G401 (cell line): ENCODE data around the gene DNAJC4. TPM values are rescaled to one million over a fixed set of nuclear protein-coding genes. Genes with fewer than 3 reads are reported as not detected.

ENCODE experiments used
- DNase-seq: peaks from one replicate; pipeline ENCODE4 v3.0.0-alpha.2; 2015; ENCODE audit warnings: low spot score
- in situ Hi-C: cut with HindIII; loops from 2 replicates; pipeline ENCODE4 v1.10.0; 2016; ENCODE audit warnings: low sequenced_read_pairs, mixed read lengths
- total RNA-seq: library from RNA; depleted of rRNA; stranded (reverse); fragments of >200 nt; shearing (Covaris generic); gene quantifications from 2 replicates; pipeline ENCODE4 v1.2.3, GENCODE V29; 2014

Gene DNAJC4
- total RNA-seq, 1 experiment from 2014 or later, result 10.3 TPM

DNA sequence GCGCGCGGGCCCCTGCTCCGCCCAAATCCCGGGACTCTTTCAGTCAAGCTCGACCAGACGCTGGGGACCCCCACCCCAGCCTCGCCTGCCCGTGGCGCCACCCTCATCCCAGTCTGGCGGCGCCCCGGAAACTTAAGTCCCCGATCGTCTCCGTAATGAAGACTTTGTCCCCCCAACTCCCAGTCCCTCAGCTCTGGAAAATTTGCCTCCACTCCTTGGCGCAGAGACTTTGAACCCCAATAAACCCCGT, 21.3 kb downstream of the DNAJC4 start:
- in situ Hi-C loops, result no loop called here
- no peak for DNase-seq

- in situ Hi-C loops, result no loop called here
- DNase-seq, result no peak
Measured at GRCh38 chr11:64252003-64252872, 21.9 kb downstream of the DNAJC4 start.

GRCh38 chr11:64253043-64253442, 22.7 kb downstream of the DNAJC4 start:
- in situ Hi-C loops, result no loop called here
- DNase-seq, result no peak

GRCh38 chr11:64253481-64253880, 23.1 kb downstream of the DNAJC4 start:
- in situ Hi-C loops, result no loop called here

DNA sequence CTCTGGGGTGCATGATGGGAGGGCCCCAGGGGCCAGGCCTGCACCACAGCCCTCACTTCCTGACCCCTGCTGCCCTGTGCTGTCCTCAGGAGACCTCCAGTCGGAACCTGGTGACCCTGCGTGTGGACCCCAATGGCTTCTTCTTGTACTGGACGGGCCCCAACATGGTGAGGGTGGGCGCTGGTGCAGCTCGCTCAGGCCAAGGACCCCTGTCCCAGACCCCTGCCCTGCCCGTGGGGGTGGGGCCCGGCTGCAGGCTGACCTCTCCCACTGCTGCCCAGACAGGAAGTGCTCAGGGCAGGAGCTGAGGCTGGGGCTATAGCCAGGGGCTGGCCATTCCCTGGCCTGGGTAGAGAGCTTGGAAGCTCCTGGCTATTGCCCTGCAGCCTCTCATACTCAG, 24.0 kb downstream of the DNAJC4 start:
- DNase-seq, result no peak
- in situ Hi-C loops, result no loop called here

More at GRCh38 chr11:64253481-64253880, 23.1 kb downstream of the DNAJC4 start:
- DNase-seq, result peak; percentile 78

DNA sequence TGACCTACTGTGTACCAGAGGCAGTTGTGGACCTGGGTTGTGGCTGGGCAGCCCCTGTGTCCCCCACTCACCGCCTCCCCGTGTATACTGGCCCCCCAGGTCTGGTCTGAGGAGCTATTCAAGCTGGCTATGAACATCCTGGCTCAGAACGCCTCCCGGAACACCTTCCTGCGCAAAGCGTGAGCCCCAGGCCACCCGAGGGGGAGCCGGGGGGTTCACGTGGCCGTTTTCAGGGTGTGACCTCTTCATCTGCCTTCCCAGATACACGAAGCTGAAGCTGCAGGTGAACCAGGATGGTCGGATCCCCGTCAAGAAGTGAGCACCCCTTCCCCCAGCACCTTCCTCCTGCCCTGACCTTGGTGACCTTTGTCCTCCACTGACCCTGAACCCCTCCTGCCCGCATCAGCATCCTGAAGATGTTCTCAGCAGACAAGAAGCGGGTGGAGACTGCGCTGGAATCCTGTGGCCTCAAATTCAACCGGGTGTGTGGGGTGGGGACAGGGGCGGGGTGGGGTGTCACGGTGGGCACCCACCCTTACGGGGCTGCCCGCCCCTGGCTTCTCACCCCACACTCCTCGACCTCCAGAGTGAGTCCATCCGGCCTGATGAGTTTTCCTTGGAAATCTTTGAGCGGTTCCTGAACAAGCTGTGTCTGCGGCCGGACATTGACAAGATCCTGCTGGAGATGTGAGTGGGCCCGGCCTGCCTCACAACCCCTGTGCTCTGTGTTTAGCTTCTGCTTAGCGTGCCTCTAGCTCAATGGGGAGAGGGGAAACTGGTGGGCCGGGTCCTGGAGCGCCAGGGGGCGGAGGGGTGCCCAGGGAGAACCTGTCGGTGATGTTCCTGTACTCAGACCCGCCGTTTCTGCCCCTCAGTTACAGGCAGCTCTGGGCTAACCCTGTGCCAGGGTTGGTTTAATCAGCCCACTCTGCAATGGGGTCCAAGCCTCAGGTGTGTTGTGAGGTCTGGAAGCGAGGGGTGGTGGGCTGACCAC, 25.1 kb downstream of the DNAJC4 start:
- no peak for DNase-seq
- in situ Hi-C loops, result no loop called here

GRCh38 chr11:64256300-64256699, 26.0 kb downstream of the DNAJC4 start:
- DNase-seq, result no peak

DNA sequence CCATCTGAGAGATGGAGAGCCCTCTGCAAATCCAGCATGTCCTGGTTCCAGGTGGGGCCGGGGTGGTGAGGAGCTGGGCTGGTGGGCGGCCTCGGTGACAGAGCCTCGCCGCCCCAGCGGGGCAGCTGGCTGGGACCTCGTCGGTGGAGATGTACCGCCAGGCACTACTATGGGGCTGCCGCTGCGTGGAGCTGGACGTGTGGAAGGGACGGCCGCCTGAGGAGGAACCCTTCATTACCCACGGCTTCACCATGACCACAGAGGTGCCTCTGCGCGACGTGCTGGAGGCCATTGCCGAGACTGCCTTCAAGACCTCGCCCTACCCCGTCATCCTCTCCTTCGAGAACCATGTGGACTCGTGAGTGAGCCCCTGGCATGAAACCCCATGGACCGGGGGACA, 28.0 kb downstream of the DNAJC4 start:
- no peak for DNase-seq
- in situ Hi-C loops, result no loop called here

More at GRCh38 chr11:64256300-64256699, 26.0 kb downstream of the DNAJC4 start:
- in situ Hi-C loops, result no loop called here

GRCh38 chr11:64258946-64259532, 28.7 kb downstream of the DNAJC4 start:
- in situ Hi-C loops, result no loop called here
- DNase-seq, result no peak

DNA sequence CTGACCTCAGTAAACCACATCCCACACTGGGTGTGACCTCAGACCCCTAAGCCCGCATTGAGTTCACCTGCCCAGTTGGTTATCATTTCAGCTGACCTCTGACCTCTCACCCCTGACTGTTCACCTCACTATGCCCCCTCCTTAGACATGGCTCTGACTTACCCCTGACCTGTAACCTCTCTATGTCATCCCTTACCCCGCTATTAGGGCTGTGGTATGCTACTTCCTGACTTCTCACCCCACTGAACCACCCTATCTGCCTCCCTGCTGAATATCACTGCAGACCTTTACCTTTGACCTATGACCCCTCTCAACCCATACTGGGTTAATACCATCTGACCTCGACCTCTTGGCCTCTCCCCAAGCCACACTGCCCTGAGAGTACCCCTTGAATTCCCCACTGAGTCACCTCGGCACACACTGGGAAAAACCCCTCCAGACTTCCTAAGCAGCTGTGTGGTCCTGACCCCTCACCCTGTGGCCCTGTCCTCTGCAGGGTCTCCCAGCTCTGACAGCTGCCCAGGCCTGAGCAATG, 29.3 kb downstream of the DNAJC4 start:
- DNase-seq, result no peak
- in situ Hi-C loops, result no loop called here

GRCh38 chr11:64260147-64260708, 29.9 kb downstream of the DNAJC4 start:
- DNase-seq, result no peak
- in situ Hi-C loops, result no loop called here

DNA sequence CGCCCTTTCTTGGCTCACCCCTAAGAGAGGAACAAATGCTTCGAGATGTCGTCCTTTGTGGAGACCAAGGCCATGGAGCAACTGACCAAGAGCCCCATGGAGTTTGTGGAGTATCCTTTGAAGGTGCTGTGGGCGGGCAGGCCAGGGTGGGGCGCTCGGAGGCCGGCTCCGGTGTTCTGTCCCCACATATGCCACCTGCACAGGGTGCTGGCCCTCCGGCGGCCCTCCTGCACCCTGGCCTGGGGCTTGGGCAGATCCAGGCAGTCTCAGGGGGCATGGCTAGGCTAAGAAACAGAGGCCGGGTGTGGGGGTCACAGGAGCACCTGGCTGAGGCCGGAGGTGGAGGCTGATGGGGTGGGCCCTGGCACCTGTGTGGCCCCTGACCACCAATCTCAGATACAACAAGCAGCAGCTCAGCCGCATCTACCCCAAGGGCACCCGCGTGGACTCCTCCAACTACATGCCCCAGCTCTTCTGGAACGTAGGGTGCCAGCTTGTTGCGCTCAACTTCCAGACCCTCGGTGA, 31.3 kb downstream of the DNAJC4 start:
- DNase-seq, result no peak
- in situ Hi-C loops, result no loop called here

- in situ Hi-C loops, result no loop called here
- no peak for DNase-seq
Measured at GRCh38 chr11:64262271-64263002, 32.1 kb downstream of the DNAJC4 start.

DNA sequence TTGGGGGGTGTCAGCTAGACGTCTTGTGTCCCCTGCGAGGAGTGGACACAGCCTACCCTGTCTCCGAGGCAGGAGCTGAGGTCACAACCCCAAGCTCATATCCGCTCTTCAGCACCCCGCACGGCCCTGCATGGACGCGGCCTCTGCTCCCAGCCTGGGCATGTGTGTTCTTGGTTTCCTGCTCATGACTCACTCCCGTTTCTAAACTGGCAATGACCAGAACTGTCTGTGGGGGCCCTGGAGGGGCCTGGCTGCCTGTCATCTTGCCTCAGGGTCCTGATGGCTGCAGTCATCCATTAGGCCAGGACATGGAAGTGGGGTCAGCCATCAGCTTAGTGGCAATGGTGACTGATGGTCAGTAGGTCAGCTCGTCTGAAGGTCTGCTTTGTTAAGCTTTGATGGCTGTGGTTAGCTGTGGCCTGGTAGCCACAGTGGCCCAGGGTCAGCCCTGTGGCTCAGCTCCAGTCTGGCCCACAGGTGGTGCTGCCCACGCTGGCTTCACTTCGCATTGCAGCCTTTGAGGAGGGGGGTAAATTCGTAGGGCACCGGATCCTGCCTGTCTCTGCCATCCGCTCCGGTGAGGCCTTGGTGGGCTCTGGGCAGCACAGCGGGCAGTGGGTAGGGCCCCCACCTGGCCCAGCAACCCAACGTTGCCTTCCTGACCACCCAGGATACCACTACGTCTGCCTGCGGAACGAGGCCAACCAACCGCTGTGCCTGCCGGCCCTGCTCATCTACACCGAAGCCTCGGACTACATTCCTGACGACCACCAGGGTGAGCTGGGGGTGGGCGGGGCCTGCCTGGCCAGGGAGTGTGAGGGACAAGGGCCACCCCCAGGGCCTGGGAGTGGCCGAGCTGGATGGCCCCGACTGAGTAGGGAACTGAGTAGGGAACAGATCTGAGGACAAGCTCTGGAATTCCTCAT, 32.9 kb downstream of the DNAJC4 start:
- in situ Hi-C loops, result no loop called here
- DNase-seq, result no peak

GRCh38 chr11:64263947-64264317, 33.6 kb downstream of the DNAJC4 start:
- in situ Hi-C loops, result no loop called here

GRCh38 chr11:64264371-64264852, 34.1 kb downstream of the DNAJC4 start:
- in situ Hi-C loops, result no loop called here
- peak; percentile 35 for DNase-seq

More at GRCh38 chr11:64263947-64264317, 33.6 kb downstream of the DNAJC4 start:
- DNase-seq, result no peak
